Loucy (cell line): ENCODE data around the gene PSME4.
"Not testable (repeated sequence)": the region's sequence is repeated elsewhere in the genome, so short reads cannot be mapped to it uniquely, and the experiment has no call there.

Source experiments
- CTCF ChIP-seq: fragments of 200-600 bp; sonication (generic); conservative IDR thresholded peaks from 2 replicates; pipeline ENCODE4 v1.5.1; 2014; ENCODE audit warnings: mild to moderate bottlenecking, antibody characterized with exemption, low read length
- EZH2phosphoT487 ChIP-seq: fragments of 200-600 bp; IDR thresholded peaks from 2 replicates; pipeline ENCODE4 v1.6.1; 2018; ENCODE audit warnings: antibody characterized with exemption, mild to moderate bottlenecking, moderate library complexity, borderline replicate concordance

- not testable (repeated sequence) for TF ChIP-seq CTCF, EZH2phosphoT487
Observed at GRCh38 chr2:53851052-53851757, 119.6 kb downstream of the PSME4 start.
